Body of pancreas (tissue), 4 donors: Measurements from ENCODE around the gene TEPSIN.

Source experiments
- CTCF ChIP-seq, 7 experiments: fragments of 450-650 bp in 4 of 7; fragments of 200-600 bp in 3 of 7; sonication (generic) in 3 of 7; IDR thresholded peaks; one replicate each; pipeline ENCODE4 v1.5.1; 2016 to 2019; ENCODE audit warnings: antibody characterized with exemption in 7 of 7
- POLR2A ChIP-seq, 3 donors: fragments of 450-650 bp; IDR thresholded peaks; one replicate each; pipeline ENCODE4 v1.6.1; 2016; ENCODE audit warnings: antibody characterized with exemption in 3 of 3, mild to moderate bottlenecking in 2 of 3

GRCh38 chr17:81194225-81194760 is 44.6 kb downstream of the TEPSIN start:
- no peak for TF ChIP-seq CTCF (IDR thresholded peaks at IDR 0.05)
- no peak for TF ChIP-seq POLR2A (IDR thresholded peaks at IDR 0.05)
